RWPE2 (cell line): Measurements from ENCODE around the gene TRIM47.
A peak's percentile ranks its signal among the peaks of the same experiment; 100 is the strongest.

Source experiments
- ATAC-seq: fragments of 200-7000 bp; cut with Tn5 transposase; 3 replicates; pipeline ENCODE4 v1.9.1; 2021; ENCODE audit warnings: low read depth
- DNase-seq: peaks from one replicate; pipeline ENCODE4 v3.0.0-alpha.2; 2020; ENCODE audit warnings: low spot score
- H3K27ac ChIP-seq: fragments of 450-650 bp; 2 replicates; pipeline ENCODE4 v1.5.1; 2017; ENCODE audit warnings: mild to moderate bottlenecking; ENCODE audit not compliant: poor library complexity, severe bottlenecking
- H3K27me3 ChIP-seq: fragments of 250-450 bp; sonication (Bioruptor Pico); 2 replicates; pipeline ENCODE4 v1.5.1; 2021; ENCODE audit warnings: mild to moderate bottlenecking, moderate library complexity; ENCODE audit not compliant: insufficient read depth, poor library complexity, severe bottlenecking
- H3K36me3 ChIP-seq: fragments of 250-450 bp; sonication (Bioruptor Pico); 2 replicates; pipeline ENCODE4 v1.5.1; 2020; ENCODE audit warnings: low read depth, mild to moderate bottlenecking, moderate library complexity
- H3K4me1 ChIP-seq: fragments of 250-450 bp; sonication (Bioruptor Pico); 2 replicates; pipeline ENCODE4 v1.5.1; 2021; ENCODE audit warnings: mild to moderate bottlenecking, moderate library complexity; ENCODE audit not compliant: insufficient read depth, poor library complexity, severe bottlenecking
- H3K4me3 ChIP-seq: fragments of 250-450 bp; sonication (Bioruptor Pico); 2 replicates; pipeline ENCODE4 v1.5.1; 2021; ENCODE audit warnings: mild to moderate bottlenecking, moderate library complexity; ENCODE audit not compliant: severe bottlenecking
- H3K9me3 ChIP-seq: fragments of 250-450 bp; sonication (Bioruptor Pico); 2 replicates; pipeline ENCODE4 v1.5.1; 2021; ENCODE audit warnings: mild to moderate bottlenecking, moderate library complexity; ENCODE audit not compliant: severe bottlenecking
- TF ChIP-seq, protein P1 (sequence below): fragments of 450-650 bp; IDR thresholded peaks from one replicate; pipeline ENCODE4 v1.5.1; 2017; ENCODE audit warnings: mild to moderate bottlenecking, moderate library complexity; ENCODE audit not compliant: poor library complexity, severe bottlenecking

TRIM47 gene

DNA sequence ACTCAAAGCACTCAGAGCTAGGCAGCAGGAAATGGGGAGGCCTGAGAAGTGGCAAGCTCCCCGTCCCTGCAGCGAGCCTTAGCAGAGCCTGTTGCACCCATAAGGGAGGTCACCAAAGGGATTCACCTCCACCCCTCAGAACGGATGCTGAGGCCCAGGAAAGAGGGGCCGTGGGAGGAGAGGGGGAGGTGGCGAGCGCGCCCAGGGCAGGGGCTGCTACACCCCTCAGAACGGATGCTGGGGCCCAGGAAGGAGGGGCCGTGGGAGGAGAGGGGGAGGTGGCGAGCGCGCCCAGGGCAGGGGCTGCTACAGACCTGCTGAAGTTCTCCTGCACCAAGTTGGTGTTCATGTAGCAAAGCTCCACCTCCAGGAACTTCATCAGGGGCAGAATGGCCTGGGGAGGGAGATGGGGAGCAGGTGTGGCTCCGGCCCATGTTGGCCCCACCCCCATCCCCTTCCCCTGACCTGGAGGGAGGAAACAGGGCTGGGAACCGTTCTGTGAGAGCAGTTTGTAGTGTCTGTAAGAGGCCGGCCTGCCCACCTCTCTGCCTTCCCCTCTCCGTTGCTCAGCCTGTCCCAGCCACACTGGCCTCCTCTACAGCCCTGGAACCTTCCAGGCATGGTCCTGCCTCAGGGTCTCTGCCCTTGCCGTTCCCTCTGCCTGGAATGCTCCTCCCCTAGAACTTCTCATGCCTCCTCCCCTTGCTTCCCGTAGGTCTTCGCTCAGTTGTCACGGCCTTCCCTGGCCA is 45.6 kb downstream of the TRIM47 start:
- Histone ChIP-seq H3K9me3 (no peaks in the 10 kb centered on the region), H3K36me3 (no peaks in the 10 kb centered on the region), H3K27me3 (no peaks in the 10 kb centered on the region), H3K4me3 (no peak overlapping the region), H3K4me1 (peaks cover 10% of the 10 kb centered on the region), H3K27ac (peak overlapping the region; percentile 39)
- TF ChIP-seq, protein P1, sequence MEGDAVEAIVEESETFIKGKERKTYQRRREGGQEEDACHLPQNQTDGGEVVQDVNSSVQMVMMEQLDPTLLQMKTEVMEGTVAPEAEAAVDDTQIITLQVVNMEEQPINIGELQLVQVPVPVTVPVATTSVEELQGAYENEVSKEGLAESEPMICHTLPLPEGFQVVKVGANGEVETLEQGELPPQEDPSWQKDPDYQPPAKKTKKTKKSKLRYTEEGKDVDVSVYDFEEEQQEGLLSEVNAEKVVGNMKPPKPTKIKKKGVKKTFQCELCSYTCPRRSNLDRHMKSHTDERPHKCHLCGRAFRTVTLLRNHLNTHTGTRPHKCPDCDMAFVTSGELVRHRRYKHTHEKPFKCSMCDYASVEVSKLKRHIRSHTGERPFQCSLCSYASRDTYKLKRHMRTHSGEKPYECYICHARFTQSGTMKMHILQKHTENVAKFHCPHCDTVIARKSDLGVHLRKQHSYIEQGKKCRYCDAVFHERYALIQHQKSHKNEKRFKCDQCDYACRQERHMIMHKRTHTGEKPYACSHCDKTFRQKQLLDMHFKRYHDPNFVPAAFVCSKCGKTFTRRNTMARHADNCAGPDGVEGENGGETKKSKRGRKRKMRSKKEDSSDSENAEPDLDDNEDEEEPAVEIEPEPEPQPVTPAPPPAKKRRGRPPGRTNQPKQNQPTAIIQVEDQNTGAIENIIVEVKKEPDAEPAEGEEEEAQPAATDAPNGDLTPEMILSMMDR: no peak
- ATAC-seq (0 out of 3 replicates have a peak, but pooled peaks have one; percentile 3), DNase-seq (no peak)

DNA sequence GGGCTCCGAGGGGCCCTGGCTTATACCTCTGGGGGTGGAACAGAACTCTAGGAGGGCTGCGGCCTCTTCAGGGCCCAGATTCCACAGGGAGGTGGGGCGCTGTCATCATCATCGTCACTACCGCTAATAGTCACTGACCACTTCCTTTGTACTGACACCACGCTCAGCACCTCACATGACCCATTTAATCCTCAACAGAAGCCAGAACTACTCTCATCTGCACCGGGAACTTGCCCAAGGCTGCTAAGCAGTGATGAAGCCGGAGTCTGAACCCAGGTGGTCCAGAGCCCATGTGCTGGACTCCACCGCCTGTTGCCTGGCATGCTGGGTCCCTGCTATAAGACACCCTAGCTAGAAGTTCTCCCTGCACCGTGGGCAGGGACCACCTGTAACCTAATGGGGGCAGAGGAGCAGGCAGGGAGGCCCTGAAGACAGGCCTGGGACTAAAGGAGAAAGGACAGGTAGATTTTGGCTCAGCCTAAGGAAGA is 46.2 kb downstream of the TRIM47 start:
- H3K27me3 ChIP-seq: no peaks in the 10 kb centered on the region
- H3K27ac ChIP-seq: peak overlapping the region; percentile 39
- peaks cover 10% of the 10 kb centered on the region for H3K4me1 ChIP-seq
- peak; percentile 49 for ATAC-seq
- H3K36me3 ChIP-seq: no peaks in the 10 kb centered on the region
- no peak for DNase-seq
- no peaks in the 10 kb centered on the region for H3K9me3 ChIP-seq
- TF ChIP-seq, protein P1: no peak
- no peak overlapping the region for H3K4me3 ChIP-seq

DNA sequence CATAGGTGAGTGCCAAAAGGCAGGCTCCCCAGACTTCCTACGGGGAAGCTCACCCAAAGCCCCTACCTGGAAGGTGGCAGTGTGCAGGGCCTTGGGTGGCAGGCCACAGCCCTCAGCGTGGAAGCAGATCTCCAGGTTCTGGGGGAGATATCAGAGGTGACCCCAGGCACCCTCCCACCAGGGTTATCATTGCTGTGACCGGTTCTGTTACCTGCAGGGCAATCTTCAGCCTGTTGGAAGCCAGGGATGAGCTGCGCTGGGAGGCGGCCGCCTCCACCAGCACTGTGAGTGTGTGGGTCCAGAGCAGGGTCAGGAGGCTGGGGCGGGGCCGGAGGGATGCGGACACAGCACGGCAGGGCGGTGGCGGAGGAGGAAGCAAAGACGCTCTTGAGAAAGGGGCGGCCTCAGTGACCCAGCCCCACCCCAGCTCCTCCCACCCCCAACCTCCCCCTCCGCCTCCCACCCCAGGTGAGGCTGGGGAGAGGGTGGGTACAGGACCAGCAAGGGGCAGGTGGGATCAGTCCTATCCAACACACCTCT is 47.3 kb downstream of the TRIM47 start:
- H3K27ac ChIP-seq: peak overlapping the region; percentile 39
- no peaks in the 10 kb centered on the region for H3K36me3 ChIP-seq
- DNase-seq: no peak
- TF ChIP-seq, protein P1: no peak
- no peaks in the 10 kb centered on the region for H3K9me3 ChIP-seq
- H3K4me1 ChIP-seq: peaks cover 10% of the 10 kb centered on the region
- H3K27me3 ChIP-seq: no peaks in the 10 kb centered on the region
- ATAC-seq: no peak
- no peak overlapping the region for H3K4me3 ChIP-seq

DNA sequence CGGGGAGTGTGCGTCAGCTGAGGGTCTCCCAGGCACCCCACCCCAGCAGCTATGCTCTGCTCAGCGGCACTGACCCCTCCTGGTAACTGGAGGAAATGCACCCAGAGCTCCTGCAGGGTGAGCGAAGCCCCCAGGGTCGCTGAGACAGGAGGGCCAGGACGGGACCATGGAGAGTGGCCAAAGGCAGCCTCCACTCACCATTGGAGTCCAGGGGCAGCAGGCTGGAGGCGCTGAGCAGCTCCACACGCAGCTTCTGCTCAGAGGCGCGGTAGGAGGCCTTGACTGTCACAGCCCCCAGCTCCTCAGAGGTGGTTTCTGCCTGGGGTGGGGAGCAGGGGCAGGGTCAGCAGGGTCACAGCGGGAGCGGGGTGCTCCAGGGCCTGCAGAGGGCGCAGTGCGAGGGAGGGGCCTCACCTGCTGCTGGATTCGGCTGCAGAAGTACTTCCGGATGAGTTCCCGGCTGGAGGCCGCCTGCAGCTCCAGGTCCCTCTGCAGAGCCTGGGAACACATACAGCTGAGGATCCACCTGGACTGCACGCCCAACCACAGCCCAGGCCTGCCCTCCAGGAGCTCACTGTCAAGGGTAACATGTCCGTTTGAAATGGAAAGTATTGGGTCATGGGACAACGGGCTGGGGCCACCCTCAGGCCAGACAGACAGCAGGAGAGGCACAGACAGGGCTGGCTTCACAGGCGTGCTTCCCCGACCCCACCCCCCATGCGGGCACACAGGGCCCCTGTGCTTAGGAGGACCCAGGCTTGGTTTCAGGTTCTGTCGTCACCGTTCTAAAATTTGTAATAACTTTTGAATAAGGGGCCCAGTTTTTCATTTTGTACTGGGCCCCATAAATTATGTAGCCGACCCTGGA is 48.0 kb downstream of the TRIM47 start:
- ATAC-seq (no peak), DNase-seq (peak; percentile 61)
- no peaks in the 10 kb centered on the region for H3K36me3 ChIP-seq
- H3K4me3 ChIP-seq: no peak overlapping the region
- TF ChIP-seq, protein P1: peak; percentile 32
- peaks cover 10% of the 10 kb centered on the region for H3K4me1 ChIP-seq
- no peaks in the 10 kb centered on the region for H3K9me3 ChIP-seq
- no peak overlapping the region for H3K27ac ChIP-seq
- H3K27me3 ChIP-seq: no peaks in the 10 kb centered on the region
